IMR-90 (cell line): ENCODE measurements around the gene ZFPL1. TPM values are rescaled to one million over a fixed set of nuclear protein-coding genes. Genes with fewer than 3 reads are reported as not detected.

Source experiments
- ATAC-seq: fragments of 200-7000 bp; cut with Tn5 transposase; 2 replicates; pipeline ENCODE4 v1.9.1; 2020; ENCODE audit warnings: low read depth, mild to moderate bottlenecking, moderate library complexity
- BruUV-seq: library from RNA; stranded (reverse); fragments of 400-500 nt; replicated peaks from 2 replicates; lab custom pipeline; 2021; lab: Mats Ljungman, UMichigan
- CTCF ChIA-PET: fragments of 300-600 bp; formaldehyde crosslinking; extraction: SDS; loops from one replicate; lab custom pipeline; 2021; ENCODE audit warnings: antibody characterized with exemption; lab: Yijun Ruan, JAX
- POLR2A ChIA-PET: fragments of 300-600 bp; sonication (Branson Sonifier 250); formaldehyde crosslinking; loops from one replicate; lab custom pipeline; 2022; ENCODE audit warnings: antibody characterized with exemption; ENCODE audit not compliant: unreplicated experiment; lab: Charles Lee
- DNase-seq: peaks from one replicate; pipeline ENCODE4 v3.0.0; 2013
- H2AFZ ChIP-seq: replicated peaks from 2 replicates; pipeline ENCODE3; 2013; ENCODE audit warnings: low read length, mild to moderate bottlenecking; ENCODE audit not compliant: poor library complexity
- H2AK5ac ChIP-seq: 2 replicates; pipeline ENCODE4 v1.6.1; 2013; ENCODE audit warnings: low read depth, low read length, inconsistent platforms
- H2AK9ac ChIP-seq: replicated peaks from 2 replicates; pipeline ENCODE3; 2013; ENCODE audit warnings: mild to moderate bottlenecking, low read depth, low read length, moderate library complexity; ENCODE audit not compliant: poor library complexity
- H2BK120ac ChIP-seq: 2 replicates; pipeline ENCODE4 v1.6.1; 2013; ENCODE audit warnings: low read depth, low read length, inconsistent platforms
- H2BK15ac ChIP-seq: 3 replicates; pipeline ENCODE4 v1.6.1; 2013; ENCODE audit warnings: low read depth, low read length, inconsistent platforms
- H2BK20ac ChIP-seq: 2 replicates; pipeline ENCODE4 v1.6.1; 2013; ENCODE audit warnings: low read depth, mild to moderate bottlenecking, inconsistent platforms, low read length, moderate library complexity
- H2BK5ac ChIP-seq: 2 replicates; pipeline ENCODE4 v1.6.1; 2013; ENCODE audit warnings: mild to moderate bottlenecking, low read depth, low read length, inconsistent platforms; ENCODE audit not compliant: poor library complexity, severe bottlenecking
- H3K14ac ChIP-seq: replicated peaks from 2 replicates; pipeline ENCODE4 v1.6.1; 2013; ENCODE audit warnings: low read depth, low read length, inconsistent platforms
- H3K18ac ChIP-seq: 2 replicates; pipeline ENCODE4 v1.6.1; 2013; ENCODE audit warnings: low read depth, low read length, control low read depth
- H3K23ac ChIP-seq: 2 replicates; pipeline ENCODE4 v1.6.1; 2013; ENCODE audit warnings: low read depth, low read length, inconsistent platforms
- H3K27ac ChIP-seq: 2 replicates; pipeline ENCODE4 v1.5.1; 2013; ENCODE audit warnings: mild to moderate bottlenecking, control low read depth, low read length; ENCODE audit not compliant: insufficient read depth
- H3K27me3 ChIP-seq: 2 replicates; pipeline ENCODE4 v1.6.1; 2013; ENCODE audit warnings: low read length; ENCODE audit not compliant: control insufficient read depth, insufficient read depth
- H3K36me3 ChIP-seq: 2 replicates; pipeline ENCODE4 v1.6.1; 2013; ENCODE audit warnings: low read length, mixed read lengths; ENCODE audit not compliant: control insufficient read depth, insufficient read depth
- H3K4ac ChIP-seq: 2 replicates; pipeline ENCODE4 v1.6.1; 2013; ENCODE audit warnings: low read depth, low read length, inconsistent platforms
- H3K4me1 ChIP-seq: 2 replicates; pipeline ENCODE4 v1.6.1; 2013; ENCODE audit warnings: low read length, mixed read lengths; ENCODE audit not compliant: control insufficient read depth, insufficient read depth
- H3K4me2 ChIP-seq: 2 replicates; pipeline ENCODE4 v1.6.1; 2013; ENCODE audit warnings: low read depth, mild to moderate bottlenecking, control low read depth, low read length, moderate library complexity
- H3K4me3 ChIP-seq: 2 replicates; pipeline ENCODE4 v1.5.1; 2013; ENCODE audit warnings: low read depth, mild to moderate bottlenecking, control low read depth, low read length, moderate library complexity; ENCODE audit not compliant: insufficient read depth
- H3K56ac ChIP-seq: 2 replicates; pipeline ENCODE4 v1.6.1; 2013; ENCODE audit warnings: low read length, inconsistent platforms; ENCODE audit not compliant: insufficient read depth; ENCODE audit errors: extremely low read depth
- H3K79me1 ChIP-seq, 2 experiments: 2 replicates each; pipeline ENCODE4 v1.6.1; 2013; ENCODE audit warnings: low read length in 2 of 2, inconsistent platforms in 1 of 2, low read depth in 1 of 2
- H3K9ac ChIP-seq: 2 replicates; pipeline ENCODE4 v1.6.1; 2013; ENCODE audit warnings: low read depth, low read length, control low read depth
- H3K9me1 ChIP-seq: 2 replicates; pipeline ENCODE4 v1.6.1; 2013; ENCODE audit warnings: low read length, inconsistent platforms; ENCODE audit not compliant: insufficient read depth
- H3K9me3 ChIP-seq: 2 replicates; pipeline ENCODE4 v1.6.1; 2013; ENCODE audit warnings: low read length; ENCODE audit not compliant: control insufficient read depth, insufficient read depth
- H4K20me1 ChIP-seq: 2 replicates; pipeline ENCODE4 v1.6.1; 2013; ENCODE audit warnings: low read length, inconsistent platforms; ENCODE audit not compliant: insufficient read depth
- H4K5ac ChIP-seq: 2 replicates; pipeline ENCODE4 v1.6.1; 2013; ENCODE audit warnings: mild to moderate bottlenecking, low read depth, low read length, control low read depth
- H4K8ac ChIP-seq, 2 experiments: 2 replicates each; pipeline ENCODE4 v1.6.1; 2013; ENCODE audit warnings: low read depth in 2 of 2, low read length in 2 of 2, control low read depth in 1 of 2, inconsistent platforms in 1 of 2
- H4K91ac ChIP-seq: 2 replicates; pipeline ENCODE4 v1.6.1; 2013; ENCODE audit warnings: low read depth, low read length, inconsistent platforms; ENCODE audit not compliant: insufficient read depth
- CEBPB ChIP-seq: IDR thresholded peaks from 2 replicates; pipeline ENCODE4 v1.6.1; 2012; ENCODE audit warnings: low read depth, low read length, improper control_type of control experiment
- CHD1 ChIP-seq: IDR thresholded peaks from 2 replicates; pipeline ENCODE4 v1.6.1; 2012; ENCODE audit warnings: low read depth, low read length, improper control_type of control experiment
- ELK1 ChIP-seq: fragments of 150-350 bp; IDR thresholded peaks from 2 replicates; pipeline ENCODE4 v1.6.1; 2016; ENCODE audit warnings: low read depth, mild to moderate bottlenecking, low read length, moderate library complexity, borderline replicate concordance
- FOS ChIP-seq: fragments of 150-350 bp; IDR thresholded peaks from 2 replicates; pipeline ENCODE4 v1.6.1; 2016; ENCODE audit warnings: low read depth, low read length
- MAFK ChIP-seq: IDR thresholded peaks from 2 replicates; pipeline ENCODE4 v1.6.1; 2012; ENCODE audit warnings: low read depth, low read length, improper control_type of control experiment
- MAZ ChIP-seq: IDR thresholded peaks from 2 replicates; pipeline ENCODE4 v1.6.1; 2012; ENCODE audit warnings: low read depth, mild to moderate bottlenecking, low read length, improper control_type of control experiment, moderate library complexity, borderline replicate concordance
- MXI1 ChIP-seq: IDR thresholded peaks from 2 replicates; pipeline ENCODE4 v1.6.1; 2012; ENCODE audit warnings: low read depth, mild to moderate bottlenecking, low read length, moderate library complexity, borderline replicate concordance
- NFE2L2 ChIP-seq: fragments of 150-350 bp; IDR thresholded peaks from 2 replicates; pipeline ENCODE4 v1.6.1; 2016; ENCODE audit warnings: low read depth, mild to moderate bottlenecking, low read length
- POLR2A ChIP-seq: IDR thresholded peaks from 2 replicates; pipeline ENCODE4 v1.6.1; 2012; ENCODE audit warnings: mild to moderate bottlenecking, low read depth, low read length
- RAD21 ChIP-seq: IDR thresholded peaks from 2 replicates; pipeline ENCODE4 v1.6.1; 2012; ENCODE audit warnings: low read length, improper control_type of control experiment
- RCOR1 ChIP-seq: IDR thresholded peaks from 2 replicates; pipeline ENCODE4 v1.6.1; 2012; ENCODE audit warnings: mild to moderate bottlenecking, low read length, improper control_type of control experiment; ENCODE audit not compliant: insufficient replicate concordance
- RFX5 ChIP-seq: IDR thresholded peaks from 2 replicates; pipeline ENCODE4 v1.8.0; 2012; ENCODE audit warnings: low read depth, mild to moderate bottlenecking, low read length, moderate library complexity
- SMC3 ChIP-seq: fragments of 150-350 bp; IDR thresholded peaks from 2 replicates; pipeline ENCODE4 v1.6.1; 2016; ENCODE audit warnings: low read depth, mild to moderate bottlenecking, antibody characterized with exemption, low read length, moderate library complexity
- USF2 ChIP-seq: fragments of 150-350 bp; IDR thresholded peaks from 2 replicates; pipeline ENCODE4 v1.6.1; 2017; ENCODE audit warnings: mild to moderate bottlenecking, antibody characterized with exemption, low read length, low read depth
- WGBS, 2 experiments: methylation state at CpG; one replicate each; pipeline versions ENCODE4 v1.1.5 to v1.1.7; 2013; ENCODE audit warnings: missing lambda C conversion rate in 2 of 2; ENCODE audit not compliant: insufficient read length in 1 of 2; ENCODE audit errors: extremely low coverage in 2 of 2; 5-methylcytosine and 5-hydroxymethylcytosine counted together
- dilution Hi-C: fragments of 300-500 bp; cut with HindIII; formaldehyde crosslinking; loops from one replicate; pipeline ENCODE4 v1.14.3; 2018; ENCODE audit warnings: low sequenced_read_pairs; ENCODE audit not compliant: unreplicated experiment
- in situ Hi-C: fragments of 300-500 bp; cut with MboI; formaldehyde crosslinking; loops from 3 replicates; pipeline ENCODE4 v1.14.3; 2019; ENCODE audit warnings: low sequenced_read_pairs, inconsistent platforms, mixed read lengths
- intact Hi-C: fragments of 100-400 bp; cut with micrococcal nuclease; formaldehyde crosslinking; loops from 2 replicates; pipeline ENCODE4 v1.10.0; 2022
- polyA plus RNA-seq, 3 experiments: library from polyadenylated mRNA; depleted of rRNA; stranded (reverse); fragments of >200 nt; gene quantifications; 2 replicates each; pipeline ENCODE4 v1.2.3, GENCODE V29; 2012; ENCODE audit warnings: low replicate concordance in 1 of 3
- total RNA-seq: library from RNA; depleted of rRNA; stranded (reverse); fragments of >200 nt; gene quantifications from 2 replicates; pipeline ENCODE4 v1.2.3, GENCODE V29; 2012
- TF ChIP-seq, protein P1 (sequence below): conservative IDR thresholded peaks from 2 replicates; pipeline ENCODE4 v1.5.1; 2012; ENCODE audit warnings: mild to moderate bottlenecking, low read depth, low read length, improper control_type of control experiment

Gene ZFPL1
- total and polyA plus RNA-seq, 2 of the 4 experiments (the other 2 are of a cell fraction), result 24.0 to 67.5 TPM

DNA sequence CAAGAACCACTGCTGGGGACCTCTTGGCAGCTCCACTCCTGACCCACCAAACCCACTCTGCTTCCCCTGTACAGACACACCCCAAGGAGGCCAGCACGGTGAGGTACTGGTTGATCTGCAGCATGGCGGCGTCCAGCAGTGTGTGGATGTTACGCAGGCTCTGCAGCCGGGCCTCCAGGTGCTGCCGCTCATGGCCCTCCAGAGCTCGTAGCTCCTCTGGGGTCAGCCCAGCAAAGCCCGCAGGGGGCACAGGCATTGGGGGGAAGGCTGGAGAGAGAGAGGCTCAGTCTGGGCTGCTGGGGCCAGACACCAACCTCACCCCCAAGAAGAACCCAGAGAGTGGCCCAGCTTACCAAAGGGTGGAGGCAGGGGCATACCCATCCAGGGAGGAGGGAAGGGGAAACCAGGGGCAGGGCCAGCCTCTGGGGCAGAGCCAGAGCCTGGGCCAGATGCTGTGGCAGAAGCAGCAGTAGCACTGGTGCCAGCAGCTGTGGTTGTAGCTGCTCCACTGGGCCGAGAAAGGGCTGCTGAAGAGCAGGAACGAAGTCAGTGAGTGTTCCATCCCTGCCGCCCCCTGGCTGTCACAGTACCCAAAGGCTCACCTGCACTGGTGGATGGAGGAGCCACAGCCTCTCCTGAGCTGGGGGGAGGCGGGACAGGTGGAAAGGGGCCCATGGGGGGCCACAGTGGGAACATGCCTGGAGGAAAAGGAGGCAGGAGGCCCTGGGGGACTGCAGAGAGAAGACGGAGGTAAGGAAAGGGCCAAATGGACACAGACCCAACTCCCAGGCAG is 45.8 kb downstream of the ZFPL1 start:
- Histone ChIP-seq H2AK5ac (no peak overlapping the region), H2BK20ac (no peak overlapping the region), H3K27me3 (no peaks in the 10 kb centered on the region), H3K27ac (no peak overlapping the region), H3K9ac (no peak overlapping the region), H4K5ac (no peak overlapping the region), H3K4me1 (peaks cover 6% of the 10 kb centered on the region; the same call in 1 of the 2 replicates), H4K8ac (no peak overlapping the region), H2AK9ac (peak overlapping the region; percentile 50), H2AFZ (peak overlapping the region; percentile 19), H3K4ac (no peak overlapping the region), H2BK15ac (no peak overlapping the region), H3K9me1 (peaks cover 11% of the 10 kb centered on the region), H3K36me3 (peaks cover 75% of the 10 kb centered on the region), H3K14ac (no peak overlapping the region), H4K91ac (no peak overlapping the region), H4K20me1 (peaks cover 37% of the 10 kb centered on the region), H3K79me1 (peaks cover 24 to 57% of the 10 kb centered on the region in 2 experiments), H2BK120ac (no peak overlapping the region), H3K4me3 (no peak overlapping the region), H3K9me3 (no peaks in the 10 kb centered on the region), H3K23ac (no peak overlapping the region), H2BK5ac (no peak overlapping the region), H3K18ac (no peak overlapping the region), H3K4me2 (no peak overlapping the region), H3K56ac (no peak overlapping the region)
- in situ Hi-C loops, result no loop called here
- ChIA-PET CTCF (no interaction called here), POLR2A (no interaction called here)
- 96% methylated on average over 8 of the region's 13 CpGs; no CpG with 5 or more reads in 1 of the 2 experiments for WGBS, 2 experiments
- no peak for DNase-seq
- no peak for ATAC-seq
- no TSS peak for BruUV-seq
- intact Hi-C loops, result no loop called here
- dilution Hi-C loops, result no loop called here
- TF ChIP-seq NFE2L2 (no peak), RAD21 (no peak), USF2 (no peak), ELK1 (no peak), SMC3 (no peak), MXI1 (no peak), CEBPB (no peak), RFX5 (no peak), MAFK (no peak), RCOR1 (no peak), MAZ (no peak), CHD1 (no peak), POLR2A (no peak), FOS (no peak)
- TF ChIP-seq, protein P1, sequence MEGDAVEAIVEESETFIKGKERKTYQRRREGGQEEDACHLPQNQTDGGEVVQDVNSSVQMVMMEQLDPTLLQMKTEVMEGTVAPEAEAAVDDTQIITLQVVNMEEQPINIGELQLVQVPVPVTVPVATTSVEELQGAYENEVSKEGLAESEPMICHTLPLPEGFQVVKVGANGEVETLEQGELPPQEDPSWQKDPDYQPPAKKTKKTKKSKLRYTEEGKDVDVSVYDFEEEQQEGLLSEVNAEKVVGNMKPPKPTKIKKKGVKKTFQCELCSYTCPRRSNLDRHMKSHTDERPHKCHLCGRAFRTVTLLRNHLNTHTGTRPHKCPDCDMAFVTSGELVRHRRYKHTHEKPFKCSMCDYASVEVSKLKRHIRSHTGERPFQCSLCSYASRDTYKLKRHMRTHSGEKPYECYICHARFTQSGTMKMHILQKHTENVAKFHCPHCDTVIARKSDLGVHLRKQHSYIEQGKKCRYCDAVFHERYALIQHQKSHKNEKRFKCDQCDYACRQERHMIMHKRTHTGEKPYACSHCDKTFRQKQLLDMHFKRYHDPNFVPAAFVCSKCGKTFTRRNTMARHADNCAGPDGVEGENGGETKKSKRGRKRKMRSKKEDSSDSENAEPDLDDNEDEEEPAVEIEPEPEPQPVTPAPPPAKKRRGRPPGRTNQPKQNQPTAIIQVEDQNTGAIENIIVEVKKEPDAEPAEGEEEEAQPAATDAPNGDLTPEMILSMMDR, result no peak
